Esophagus muscularis mucosa (tissue), 3 donors: ENCODE measurements around the gene NTN1.

Experiments
- POLR2A ChIP-seq: fragments of 450-650 bp; IDR thresholded peaks from one replicate; pipeline ENCODE4 v1.6.1; 2017; ENCODE audit warnings: antibody characterized with exemption, moderate library complexity, mild to moderate bottlenecking, low read depth
- POLR2AphosphoS5 ChIP-seq, 2 donors: sonication (generic); formaldehyde crosslinking; IDR thresholded peaks; one replicate each; pipeline ENCODE4 v1.6.1; 2017; ENCODE audit warnings: antibody characterized with exemption in 2 of 2
- TF ChIP-seq, protein P1 (sequence below), 3 experiments: fragments of 200-600 bp in 2 of 3; fragments of 450-650 bp in 1 of 3; sonication (generic) in 2 of 3; IDR thresholded peaks; one replicate each; pipeline ENCODE4 v1.5.1; 2017 to 2019; ENCODE audit warnings: antibody characterized with exemption in 3 of 3, mild to moderate bottlenecking in 2 of 3, moderate library complexity in 1 of 3

DNA sequence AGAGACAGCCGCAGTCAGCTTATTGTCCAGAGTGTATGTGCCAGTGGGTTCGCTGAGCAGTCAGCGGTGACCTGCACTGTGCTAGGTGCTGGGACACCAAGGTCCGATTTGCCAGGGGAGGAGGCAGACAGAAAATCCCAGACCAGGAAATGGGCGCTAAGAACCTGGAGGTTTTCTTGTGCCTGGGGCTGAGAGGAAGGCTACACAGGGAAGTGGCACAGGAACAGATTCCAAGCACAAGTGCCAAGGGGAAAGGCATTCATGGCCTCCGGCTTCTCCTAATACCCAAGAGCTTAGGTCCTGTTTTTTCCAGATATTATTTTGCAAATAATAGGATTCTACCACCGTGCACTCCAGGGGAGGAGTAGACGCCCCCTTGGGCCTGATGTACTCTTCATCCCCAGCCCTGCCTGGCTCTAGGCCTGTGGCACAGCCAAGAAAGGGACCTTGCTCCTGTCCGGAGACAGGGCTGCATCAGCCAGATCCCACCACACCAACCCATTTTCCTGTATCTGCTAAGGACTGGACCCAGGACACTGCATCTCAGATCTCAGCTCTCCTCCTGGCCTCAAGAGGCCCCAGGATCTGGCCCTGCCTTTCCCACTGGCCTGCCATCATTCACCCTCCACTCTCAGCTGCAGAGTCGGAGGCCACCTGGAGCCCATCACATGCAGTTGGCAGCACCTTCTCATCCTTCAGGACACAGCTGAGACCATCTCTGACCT lies 187.2 kb downstream of the NTN1 start:
- TF ChIP-seq, protein P1, sequence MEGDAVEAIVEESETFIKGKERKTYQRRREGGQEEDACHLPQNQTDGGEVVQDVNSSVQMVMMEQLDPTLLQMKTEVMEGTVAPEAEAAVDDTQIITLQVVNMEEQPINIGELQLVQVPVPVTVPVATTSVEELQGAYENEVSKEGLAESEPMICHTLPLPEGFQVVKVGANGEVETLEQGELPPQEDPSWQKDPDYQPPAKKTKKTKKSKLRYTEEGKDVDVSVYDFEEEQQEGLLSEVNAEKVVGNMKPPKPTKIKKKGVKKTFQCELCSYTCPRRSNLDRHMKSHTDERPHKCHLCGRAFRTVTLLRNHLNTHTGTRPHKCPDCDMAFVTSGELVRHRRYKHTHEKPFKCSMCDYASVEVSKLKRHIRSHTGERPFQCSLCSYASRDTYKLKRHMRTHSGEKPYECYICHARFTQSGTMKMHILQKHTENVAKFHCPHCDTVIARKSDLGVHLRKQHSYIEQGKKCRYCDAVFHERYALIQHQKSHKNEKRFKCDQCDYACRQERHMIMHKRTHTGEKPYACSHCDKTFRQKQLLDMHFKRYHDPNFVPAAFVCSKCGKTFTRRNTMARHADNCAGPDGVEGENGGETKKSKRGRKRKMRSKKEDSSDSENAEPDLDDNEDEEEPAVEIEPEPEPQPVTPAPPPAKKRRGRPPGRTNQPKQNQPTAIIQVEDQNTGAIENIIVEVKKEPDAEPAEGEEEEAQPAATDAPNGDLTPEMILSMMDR (IDR thresholded peaks at IDR 0.05): no peak
- TF ChIP-seq POLR2A (no peak), POLR2AphosphoS5 (IDR thresholded peaks at IDR 0.05) (no peak)
